Fibroblast of lung (primary cell): Measurements from ENCODE around the gene TSPAN9. TPM values are rescaled to one million over a fixed set of nuclear protein-coding genes. Genes with fewer than 3 reads are reported as not detected.

Source experiments
- DNase-seq, 2 donors: peaks; one replicate each; pipeline versions ENCODE4 v3.0.0 to v3.0.0-alpha.2; 2010; ENCODE audit warnings: low read depth in 2 of 2
- H2AFZ ChIP-seq: 2 replicates; pipeline ENCODE4 v1.5.1; 2012; ENCODE audit warnings: low read length, control low read depth, inconsistent platforms
- H3K27ac ChIP-seq: 2 replicates; pipeline ENCODE4 v1.5.1; 2011; ENCODE audit warnings: low read length, control low read depth; ENCODE audit not compliant: insufficient read depth
- H3K27me3 ChIP-seq: 2 replicates; pipeline ENCODE4 v1.5.1; 2011; ENCODE audit warnings: mild to moderate bottlenecking, low read length; ENCODE audit not compliant: control insufficient read depth, insufficient read depth
- H3K36me3 ChIP-seq: 2 replicates; pipeline ENCODE4 v1.5.1; 2011; ENCODE audit warnings: low read length; ENCODE audit not compliant: control insufficient read depth, insufficient read depth
- H3K4me1 ChIP-seq: 2 replicates; pipeline ENCODE4 v1.5.1; 2011; ENCODE audit warnings: low read length; ENCODE audit not compliant: control insufficient read depth, insufficient read depth; ENCODE audit errors: extremely low read depth
- H3K4me2 ChIP-seq: 2 replicates; pipeline ENCODE4 v1.5.1; 2011; ENCODE audit warnings: low read length, control low read depth; ENCODE audit not compliant: insufficient read depth; ENCODE audit errors: extremely low read depth
- H3K4me3 ChIP-seq, 4 experiments: fragments of 200-600 bp in 1 of 4; sonication (generic) in 1 of 4; replicated peaks in 1 of 4; 2 replicates each; pipeline ENCODE4 v1.5.1; 2011 to 2016; ENCODE audit warnings: low read length in 4 of 4, low read depth in 3 of 4, mild to moderate bottlenecking in 3 of 4, control low read depth in 2 of 4, inconsistent platforms in 1 of 4, mixed read lengths in 1 of 4; ENCODE audit not compliant: insufficient read depth in 1 of 4; ENCODE audit errors: control extremely low read depth in 1 of 4
- H3K79me2 ChIP-seq: 2 replicates; pipeline ENCODE4 v1.5.1; 2012; ENCODE audit warnings: mild to moderate bottlenecking, low read length, inconsistent platforms; ENCODE audit not compliant: control insufficient read depth, insufficient read depth
- H3K9ac ChIP-seq: 2 replicates; pipeline ENCODE4 v1.5.1; 2011; ENCODE audit warnings: mild to moderate bottlenecking, low read length, control low read depth; ENCODE audit not compliant: insufficient read depth
- H3K9me3 ChIP-seq: 2 replicates; pipeline ENCODE4 v1.5.1; 2012; ENCODE audit warnings: low read depth, low read length; ENCODE audit not compliant: control insufficient read depth, insufficient read depth
- H4K20me1 ChIP-seq: 2 replicates; pipeline ENCODE4 v1.5.1; 2011; ENCODE audit warnings: low read length; ENCODE audit not compliant: control insufficient read depth, insufficient read depth; ENCODE audit errors: extremely low read depth
- CTCF ChIP-seq, 2 donors: IDR thresholded peaks in 1 of 2; conservative IDR thresholded peaks in 1 of 2; 1 replicate in 1 of 2; 2 replicates in 1 of 2; pipeline ENCODE4 v1.5.1; 2011 to 2012; ENCODE audit warnings: low read length in 2 of 2, control low read depth in 1 of 2, inconsistent platforms in 1 of 2, low read depth in 1 of 2, mild to moderate bottlenecking in 1 of 2
- EZH2 ChIP-seq: IDR thresholded peaks from 2 replicates; pipeline ENCODE4 v1.5.1; 2012; ENCODE audit warnings: low read length, control low read depth, mild to moderate bottlenecking; ENCODE audit errors: missing control alignments
- polyA plus RNA-seq, 2 donors: library from polyadenylated mRNA; depleted of rRNA in 1 of 2; stranded (reverse) in 1 of 2; unstranded in 1 of 2; fragments of >200 nt; gene quantifications; 2 replicates each; pipeline ENCODE4 v1.2.1, GENCODE V29; 2011 to 2012; ENCODE audit warnings: missing spikeins in 1 of 2
- total RNA-seq: library from RNA; depleted of rRNA; stranded (reverse); fragments of >200 nt; gene quantifications from 2 replicates; pipeline ENCODE4 v1.2.1, GENCODE V29; 2014

Gene TSPAN9
- total and polyA plus RNA-seq, 2 donors (not counting 1 experiment from before 2014, with no cell fraction given): 31.1 to 35.2 TPM

- no peak for DNase-seq
- TF ChIP-seq EZH2: no peak
- TF ChIP-seq CTCF (conservative IDR thresholded peaks at IDR 0.05 in 1 of 2, IDR thresholded peaks at IDR 0.05 in 1 of 2; ENCODE audit: low read depth in 1 of 2, low read length in 2 of 2): no peak
Observed at GRCh38 chr12:3317841-3318501, 240.8 kb downstream of the TSPAN9 start.

GRCh38 chr12:3319723-3320492, 242.7 kb downstream of the TSPAN9 start:
- H3K9ac ChIP-seq: no peak overlapping the region
- H3K27me3 ChIP-seq: peaks cover 10% of the 10 kb centered on the region
- peak in 1 of 2 donors; percentile 10 for TF ChIP-seq CTCF (conservative IDR thresholded peaks at IDR 0.05 in 1 of 2, IDR thresholded peaks at IDR 0.05 in 1 of 2; ENCODE audit: low read depth in 1 of 2, low read length in 2 of 2)
- no peak for TF ChIP-seq EZH2
- H3K36me3 ChIP-seq: no peaks in the 10 kb centered on the region
- no peak overlapping the region for H3K4me2 ChIP-seq
- no peak overlapping the region for H3K4me3 ChIP-seq
- H3K4me1 ChIP-seq: peaks cover 2% of the 10 kb centered on the region
- DNase-seq: no peak
- H3K27ac ChIP-seq: no peak overlapping the region
- H4K20me1 ChIP-seq: no peaks in the 10 kb centered on the region
- no peaks in the 10 kb centered on the region for H3K9me3 ChIP-seq
- H2AFZ ChIP-seq: no peak overlapping the region
- no peaks in the 10 kb centered on the region for H3K79me2 ChIP-seq

More at GRCh38 chr12:3317841-3318501, 240.8 kb downstream of the TSPAN9 start:
- H3K9me3 ChIP-seq: no peaks in the 10 kb centered on the region
- no peaks in the 10 kb centered on the region for H3K79me2 ChIP-seq
- H3K27ac ChIP-seq: no peak overlapping the region
- no peak overlapping the region for H3K9ac ChIP-seq
- peaks cover 7% of the 10 kb centered on the region for H3K4me1 ChIP-seq
- no peak overlapping the region for H3K4me3 ChIP-seq
- no peaks in the 10 kb centered on the region for H3K36me3 ChIP-seq
- no peak overlapping the region for H2AFZ ChIP-seq
- no peaks in the 10 kb centered on the region for H4K20me1 ChIP-seq
- no peak overlapping the region for H3K4me2 ChIP-seq
- peaks cover 10% of the 10 kb centered on the region for H3K27me3 ChIP-seq

- TF ChIP-seq EZH2 (no peak), CTCF (conservative IDR thresholded peaks at IDR 0.05 in 1 of 2, IDR thresholded peaks at IDR 0.05 in 1 of 2; ENCODE audit: low read depth in 1 of 2, low read length in 2 of 2) (no peak)
- Histone ChIP-seq H3K36me3 (no peaks in the 10 kb centered on the region), H3K9me3 (no peaks in the 10 kb centered on the region), H3K9ac (no peak overlapping the region), H3K27ac (no peak overlapping the region), H3K79me2 (no peaks in the 10 kb centered on the region), H3K27me3 (peaks cover 10% of the 10 kb centered on the region), H3K4me1 (no peaks in the 10 kb centered on the region), H2AFZ (no peak overlapping the region), H3K4me3 (no peak overlapping the region), H3K4me2 (no peak overlapping the region), H4K20me1 (no peaks in the 10 kb centered on the region)
- no peak for DNase-seq
Observed at GRCh38 chr12:3320881-3321509, 243.8 kb downstream of the TSPAN9 start.
